ENCODE measurements around the gene SGPP2.

DNA sequence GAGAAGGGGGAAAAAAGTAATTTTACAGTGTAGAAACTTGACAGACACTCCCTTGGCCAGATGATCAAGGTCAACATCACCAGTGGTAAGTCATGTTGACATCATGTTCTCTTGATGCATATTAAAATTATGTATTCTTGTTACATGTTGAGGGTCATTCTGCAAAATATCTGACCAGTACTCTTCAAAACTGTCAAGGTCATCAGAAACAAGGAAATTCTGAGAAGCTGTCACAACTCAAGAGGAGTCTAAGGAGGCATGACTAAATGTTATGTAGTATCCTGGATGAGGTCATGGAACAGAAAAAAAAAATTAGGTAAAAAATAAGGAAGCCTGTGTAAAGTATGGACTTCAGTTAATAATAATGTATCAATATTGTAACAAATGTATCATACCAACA is 6.3 kb downstream of the SGPP2 start:
- TF ChIP-seq, protein P1, sequence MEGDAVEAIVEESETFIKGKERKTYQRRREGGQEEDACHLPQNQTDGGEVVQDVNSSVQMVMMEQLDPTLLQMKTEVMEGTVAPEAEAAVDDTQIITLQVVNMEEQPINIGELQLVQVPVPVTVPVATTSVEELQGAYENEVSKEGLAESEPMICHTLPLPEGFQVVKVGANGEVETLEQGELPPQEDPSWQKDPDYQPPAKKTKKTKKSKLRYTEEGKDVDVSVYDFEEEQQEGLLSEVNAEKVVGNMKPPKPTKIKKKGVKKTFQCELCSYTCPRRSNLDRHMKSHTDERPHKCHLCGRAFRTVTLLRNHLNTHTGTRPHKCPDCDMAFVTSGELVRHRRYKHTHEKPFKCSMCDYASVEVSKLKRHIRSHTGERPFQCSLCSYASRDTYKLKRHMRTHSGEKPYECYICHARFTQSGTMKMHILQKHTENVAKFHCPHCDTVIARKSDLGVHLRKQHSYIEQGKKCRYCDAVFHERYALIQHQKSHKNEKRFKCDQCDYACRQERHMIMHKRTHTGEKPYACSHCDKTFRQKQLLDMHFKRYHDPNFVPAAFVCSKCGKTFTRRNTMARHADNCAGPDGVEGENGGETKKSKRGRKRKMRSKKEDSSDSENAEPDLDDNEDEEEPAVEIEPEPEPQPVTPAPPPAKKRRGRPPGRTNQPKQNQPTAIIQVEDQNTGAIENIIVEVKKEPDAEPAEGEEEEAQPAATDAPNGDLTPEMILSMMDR (conservative IDR thresholded peaks at IDR 0.05; ENCODE audit: low read length) = no peak
- no peak for TF ChIP-seq EZH2phosphoT487 (IDR thresholded peaks at IDR 0.05; ENCODE audit: borderline replicate concordance, low read depth, low read length)
